Neural progenitor cell (in vitro differentiated cells): ENCODE measurements around the gene CHST3. TPM values are rescaled to one million over a fixed set of nuclear protein-coding genes. Genes with fewer than 3 reads are reported as not detected.

Experiments
- DNase-seq: peaks from one replicate; pipeline ENCODE4 v3.0.0-alpha.2; 2016; ENCODE audit warnings: low spot score
- H2AFZ ChIP-seq: fragments of 200-600 bp; sonication (generic); replicated peaks from 2 replicates; pipeline ENCODE4 v1.6.1; 2016; ENCODE audit warnings: antibody characterized with exemption
- H3F3A ChIP-seq: fragments of 200-600 bp; sonication (generic); 2 replicates; pipeline ENCODE4 v1.6.1; 2016; ENCODE audit warnings: antibody characterized with exemption, low read depth
- H3K27ac ChIP-seq: fragments of 200-600 bp; sonication (generic); 2 replicates; pipeline ENCODE4 v1.5.1; 2016; ENCODE audit warnings: mild to moderate bottlenecking
- H3K27me3 ChIP-seq: fragments of 200-600 bp; sonication (generic); 2 replicates; pipeline ENCODE4 v1.6.1; 2016; ENCODE audit warnings: mild to moderate bottlenecking, moderate library complexity
- H3K36me3 ChIP-seq: fragments of 200-600 bp; sonication (generic); 2 replicates; pipeline ENCODE4 v1.5.1; 2016
- H3K4me1 ChIP-seq: fragments of 200-600 bp; sonication (generic); 2 replicates; pipeline ENCODE4 v1.6.1; 2016; ENCODE audit warnings: mixed run types
- H3K4me2 ChIP-seq: fragments of 200-600 bp; sonication (generic); 2 replicates; pipeline ENCODE4 v1.6.1; 2016
- H3K4me3 ChIP-seq: fragments of 200-600 bp; sonication (generic); 2 replicates; pipeline ENCODE4 v1.5.1; 2016
- H3K79me2 ChIP-seq: fragments of 200-600 bp; sonication (generic); 2 replicates; pipeline ENCODE4 v1.6.1; 2016; ENCODE audit warnings: low read depth
- H3K9ac ChIP-seq: fragments of 200-600 bp; sonication (generic); 2 replicates; pipeline ENCODE4 v1.6.1; 2016
- H3K9me3 ChIP-seq: fragments of 200-600 bp; sonication (generic); 2 replicates; pipeline ENCODE4 v1.5.1; 2016; ENCODE audit warnings: low read depth
- H4K20me1 ChIP-seq: fragments of 200-600 bp; sonication (generic); 2 replicates; pipeline ENCODE4 v1.6.1; 2016; ENCODE audit warnings: low read depth
- H3K27ac Mint-ChIP-seq: 3 replicates; pipeline ENCODE4 v1.8.0; 2021; ENCODE audit warnings: mixed read lengths
- H3K27me3 Mint-ChIP-seq: 2 replicates; pipeline ENCODE4 v1.8.0; 2022; ENCODE audit warnings: low read depth, mild to moderate bottlenecking, inconsistent platforms, moderate library complexity, mixed read lengths; ENCODE audit not compliant: insufficient read depth
- H3K36me3 Mint-ChIP-seq: 3 replicates; pipeline ENCODE4 v1.8.0; 2021; ENCODE audit warnings: mixed read lengths
- H3K4me1 Mint-ChIP-seq: 3 replicates; pipeline ENCODE4 v1.8.0; 2021; ENCODE audit warnings: mixed read lengths
- H3K4me3 Mint-ChIP-seq: 3 replicates; pipeline ENCODE4 v1.8.0; 2021; ENCODE audit warnings: mild to moderate bottlenecking, moderate library complexity, mixed read lengths
- H3K9me3 Mint-ChIP-seq: 3 replicates; pipeline ENCODE4 v1.8.0; 2020; ENCODE audit warnings: mixed read lengths
- EZH2 ChIP-seq: fragments of 200-600 bp; sonication (generic); IDR thresholded peaks from 2 replicates; pipeline ENCODE4 v1.6.1; 2017; ENCODE audit warnings: antibody characterized with exemption, mild to moderate bottlenecking, moderate library complexity
- EZH2phosphoT487 ChIP-seq: fragments of 200-600 bp; sonication (generic); IDR thresholded peaks from 2 replicates; pipeline ENCODE4 v1.6.1; 2017; ENCODE audit warnings: antibody characterized with exemption
- total RNA-seq: library from RNA; depleted of rRNA; stranded (reverse); fragments of >200 nt; gene quantifications from 2 replicates; pipeline ENCODE4 v1.2.3, GENCODE V29; 2015; ENCODE audit warnings: low replicate concordance
- TF ChIP-seq, protein P1 (sequence below): fragments of 200-600 bp; sonication (generic); IDR thresholded peaks from 2 replicates; pipeline ENCODE4 v1.5.1; 2017; ENCODE audit warnings: antibody characterized with exemption, mild to moderate bottlenecking

The CHST3 gene
- total RNA-seq, 1 donor from 2014 or later: 9.1 TPM

- Histone ChIP-seq H3K27me3 (peaks cover 49% of the 10 kb centered on the region), H3K4me2 (no peak overlapping the region), H3K36me3 (no peaks in the 10 kb centered on the region), H3K4me1 (peaks cover 9% of the 10 kb centered on the region), H2AFZ (no peak overlapping the region), H3K4me3 (no peak overlapping the region), H3K27ac (no peak overlapping the region), H3F3A (peaks cover 5% of the 10 kb centered on the region), H3K9ac (no peak overlapping the region), H3K79me2 (peaks cover 32% of the 10 kb centered on the region), H4K20me1 (peaks cover 9% of the 10 kb centered on the region), H3K9me3 (no peaks in the 10 kb centered on the region)
- peaks cover 12% of the 10 kb centered on the region for H3K9me3 Mint-ChIP-seq
- H3K36me3 Mint-ChIP-seq: peaks cover 11% of the 10 kb centered on the region
- H3K27me3 Mint-ChIP-seq: peaks cover 6% of the 10 kb centered on the region
- no peak overlapping the region for H3K27ac Mint-ChIP-seq
- peaks cover 33% of the 10 kb centered on the region for H3K4me1 Mint-ChIP-seq
- TF ChIP-seq EZH2phosphoT487: no peak
- TF ChIP-seq, protein P1, sequence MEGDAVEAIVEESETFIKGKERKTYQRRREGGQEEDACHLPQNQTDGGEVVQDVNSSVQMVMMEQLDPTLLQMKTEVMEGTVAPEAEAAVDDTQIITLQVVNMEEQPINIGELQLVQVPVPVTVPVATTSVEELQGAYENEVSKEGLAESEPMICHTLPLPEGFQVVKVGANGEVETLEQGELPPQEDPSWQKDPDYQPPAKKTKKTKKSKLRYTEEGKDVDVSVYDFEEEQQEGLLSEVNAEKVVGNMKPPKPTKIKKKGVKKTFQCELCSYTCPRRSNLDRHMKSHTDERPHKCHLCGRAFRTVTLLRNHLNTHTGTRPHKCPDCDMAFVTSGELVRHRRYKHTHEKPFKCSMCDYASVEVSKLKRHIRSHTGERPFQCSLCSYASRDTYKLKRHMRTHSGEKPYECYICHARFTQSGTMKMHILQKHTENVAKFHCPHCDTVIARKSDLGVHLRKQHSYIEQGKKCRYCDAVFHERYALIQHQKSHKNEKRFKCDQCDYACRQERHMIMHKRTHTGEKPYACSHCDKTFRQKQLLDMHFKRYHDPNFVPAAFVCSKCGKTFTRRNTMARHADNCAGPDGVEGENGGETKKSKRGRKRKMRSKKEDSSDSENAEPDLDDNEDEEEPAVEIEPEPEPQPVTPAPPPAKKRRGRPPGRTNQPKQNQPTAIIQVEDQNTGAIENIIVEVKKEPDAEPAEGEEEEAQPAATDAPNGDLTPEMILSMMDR: no peak
- no peak for TF ChIP-seq EZH2
- H3K4me3 Mint-ChIP-seq: peak overlapping the region; percentile 83
- DNase-seq: no peak
Measured at GRCh38 chr10:71962901-71963300, 1.3 kb upstream of the CHST3 start.

GRCh38 chr10:71963351-71964097 is 671 bp upstream of the CHST3 start:
- TF ChIP-seq EZH2phosphoT487: no peak
- TF ChIP-seq, protein P1: no peak
- TF ChIP-seq EZH2: peak; percentile 24
- H2AFZ ChIP-seq: peak overlapping the region; percentile 97
- H3K9ac ChIP-seq: peak overlapping the region; percentile 76
- peaks cover 39% of the 10 kb centered on the region for H3K4me1 Mint-ChIP-seq
- H3K4me3 Mint-ChIP-seq: peak overlapping the region; percentile 83
- peak; percentile 45 for DNase-seq
- no peaks in the 10 kb centered on the region for H3K9me3 ChIP-seq
- H3F3A ChIP-seq: peaks cover 5% of the 10 kb centered on the region
- no peaks in the 10 kb centered on the region for H3K36me3 ChIP-seq
- H3K79me2 ChIP-seq: peaks cover 33% of the 10 kb centered on the region
- peak overlapping the region; percentile 97 for H3K4me2 ChIP-seq
- H3K9me3 Mint-ChIP-seq: peaks cover 12% of the 10 kb centered on the region
- no peak overlapping the region for H3K27ac ChIP-seq
- peaks cover 49% of the 10 kb centered on the region for H3K27me3 ChIP-seq
- H4K20me1 ChIP-seq: peaks cover 9% of the 10 kb centered on the region
- peak overlapping the region; percentile 77 for H3K4me3 ChIP-seq
- H3K27me3 Mint-ChIP-seq: peaks cover 6% of the 10 kb centered on the region
- no peak overlapping the region for H3K27ac Mint-ChIP-seq
- H3K36me3 Mint-ChIP-seq: peaks cover 11% of the 10 kb centered on the region
- peaks cover 9% of the 10 kb centered on the region for H3K4me1 ChIP-seq

GRCh38 chr10:71964743-71965515 is 734 bp downstream of the CHST3 start:
- Histone ChIP-seq H3K27me3 (peaks cover 46% of the 10 kb centered on the region), H4K20me1 (peaks cover 13% of the 10 kb centered on the region), H3K27ac (no peak overlapping the region), H3K9me3 (no peaks in the 10 kb centered on the region), H3K4me3 (peak overlapping the region; percentile 77), H2AFZ (peak overlapping the region; percentile 97), H3K79me2 (peaks cover 33% of the 10 kb centered on the region), H3F3A (peaks cover 5% of the 10 kb centered on the region), H3K9ac (peak overlapping the region; percentile 76), H3K36me3 (no peaks in the 10 kb centered on the region), H3K4me1 (peaks cover 11% of the 10 kb centered on the region), H3K4me2 (peak overlapping the region; percentile 97)
- H3K27ac Mint-ChIP-seq: peak overlapping the region; percentile 95
- H3K27me3 Mint-ChIP-seq: peaks cover 8% of the 10 kb centered on the region
- peaks cover 12% of the 10 kb centered on the region for H3K9me3 Mint-ChIP-seq
- peak; percentile 32 for TF ChIP-seq EZH2phosphoT487
- TF ChIP-seq, protein P1: no peak
- no peak for TF ChIP-seq EZH2
- peaks cover 11% of the 10 kb centered on the region for H3K36me3 Mint-ChIP-seq
- peak overlapping the region; percentile 95 for H3K4me3 Mint-ChIP-seq
- H3K4me1 Mint-ChIP-seq: peaks cover 50% of the 10 kb centered on the region
- peak; percentile 57 for DNase-seq
